ENCODE results near the gene LNP1. TPM values are rescaled to one million over a fixed set of nuclear protein-coding genes. Genes with fewer than 3 reads are reported as not detected.

Gene LNP1
- total RNA-seq, 4 donors from 2014 or later, result 1.1 to 3.7 (median 1.9) TPM

DNA sequence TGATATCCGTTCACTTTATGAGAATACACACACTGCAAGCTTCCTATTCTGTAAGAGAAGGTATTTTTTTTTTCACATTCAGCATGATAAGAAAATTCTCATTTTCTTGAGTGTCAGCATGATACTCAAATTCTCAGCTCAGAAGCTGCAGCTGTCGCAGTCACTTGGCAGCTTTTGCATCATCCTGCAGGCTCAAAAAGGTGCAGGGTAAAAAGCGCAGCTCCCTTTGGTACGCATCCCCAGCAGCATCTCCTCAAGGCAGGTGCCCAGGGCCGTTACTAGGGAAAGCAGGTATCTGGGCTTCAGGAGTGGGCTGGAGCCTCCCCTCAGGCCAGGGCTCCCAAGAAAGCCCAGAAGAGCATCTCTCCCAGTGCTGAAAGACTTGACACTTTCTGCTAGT, 22.3 kb downstream of the LNP1 start:
- Histone ChIP-seq H3K27ac (no peak overlapping the region), H3K4me1 (no peaks in the 10 kb centered on the region), H3K4me3 (no peak overlapping the region), H3K9me3 (no peaks in the 10 kb centered on the region), H3K36me3 (no peaks in the 10 kb centered on the region), H3K27me3 (no peaks in the 10 kb centered on the region)
- TF ChIP-seq, protein P1, sequence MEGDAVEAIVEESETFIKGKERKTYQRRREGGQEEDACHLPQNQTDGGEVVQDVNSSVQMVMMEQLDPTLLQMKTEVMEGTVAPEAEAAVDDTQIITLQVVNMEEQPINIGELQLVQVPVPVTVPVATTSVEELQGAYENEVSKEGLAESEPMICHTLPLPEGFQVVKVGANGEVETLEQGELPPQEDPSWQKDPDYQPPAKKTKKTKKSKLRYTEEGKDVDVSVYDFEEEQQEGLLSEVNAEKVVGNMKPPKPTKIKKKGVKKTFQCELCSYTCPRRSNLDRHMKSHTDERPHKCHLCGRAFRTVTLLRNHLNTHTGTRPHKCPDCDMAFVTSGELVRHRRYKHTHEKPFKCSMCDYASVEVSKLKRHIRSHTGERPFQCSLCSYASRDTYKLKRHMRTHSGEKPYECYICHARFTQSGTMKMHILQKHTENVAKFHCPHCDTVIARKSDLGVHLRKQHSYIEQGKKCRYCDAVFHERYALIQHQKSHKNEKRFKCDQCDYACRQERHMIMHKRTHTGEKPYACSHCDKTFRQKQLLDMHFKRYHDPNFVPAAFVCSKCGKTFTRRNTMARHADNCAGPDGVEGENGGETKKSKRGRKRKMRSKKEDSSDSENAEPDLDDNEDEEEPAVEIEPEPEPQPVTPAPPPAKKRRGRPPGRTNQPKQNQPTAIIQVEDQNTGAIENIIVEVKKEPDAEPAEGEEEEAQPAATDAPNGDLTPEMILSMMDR (IDR thresholded peaks at IDR 0.05 in 4 of 5, conservative IDR thresholded peaks at IDR 0.05 in 1 of 5), result no peak
- no peak for TF ChIP-seq POLR2A (IDR thresholded peaks at IDR 0.05)
- no peak for ATAC-seq
- no peak for DNase-seq
- intact Hi-C loops (cut with DNase I; ENCODE audit: low total_unique reads), result no loop called here
- in situ Hi-C loops (cut with MboI; ENCODE audit: low sequenced_read_pairs in 4 of 4), result no loop called here

DNA sequence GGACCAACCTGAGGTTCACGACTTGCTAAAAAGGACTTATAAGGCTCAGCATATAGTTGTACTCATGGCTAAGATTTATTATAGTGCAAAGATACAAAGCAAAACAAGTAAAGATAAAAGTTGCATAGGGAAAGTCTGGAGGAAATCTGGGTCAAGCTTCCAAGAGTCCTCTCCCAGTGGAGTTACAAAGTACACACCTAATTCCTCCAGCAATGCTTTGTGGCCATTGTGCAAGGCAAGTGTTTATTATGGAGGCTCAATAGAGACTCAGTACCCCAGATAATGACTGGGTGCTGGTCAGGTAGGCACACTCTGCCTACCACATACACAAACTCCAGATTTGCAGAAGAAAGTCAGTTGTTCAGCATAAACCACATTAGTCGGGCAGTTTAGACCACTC, 22.9 kb downstream of the LNP1 start:
- DNase-seq, result no peak
- intact Hi-C loops (cut with DNase I; ENCODE audit: low total_unique reads), result no loop called here
- in situ Hi-C loops (cut with MboI; ENCODE audit: low sequenced_read_pairs in 4 of 4), result no loop called here
- H3K36me3 ChIP-seq, result no peaks in the 10 kb centered on the region
- no peak overlapping the region for H3K4me3 ChIP-seq
- ATAC-seq, result no peak
- H3K9me3 ChIP-seq, result no peaks in the 10 kb centered on the region
- no peaks in the 10 kb centered on the region for H3K27me3 ChIP-seq
- H3K27ac ChIP-seq, result no peak overlapping the region
- TF ChIP-seq POLR2A (IDR thresholded peaks at IDR 0.05), result no peak
- no peaks in the 10 kb centered on the region for H3K4me1 ChIP-seq

DNA sequence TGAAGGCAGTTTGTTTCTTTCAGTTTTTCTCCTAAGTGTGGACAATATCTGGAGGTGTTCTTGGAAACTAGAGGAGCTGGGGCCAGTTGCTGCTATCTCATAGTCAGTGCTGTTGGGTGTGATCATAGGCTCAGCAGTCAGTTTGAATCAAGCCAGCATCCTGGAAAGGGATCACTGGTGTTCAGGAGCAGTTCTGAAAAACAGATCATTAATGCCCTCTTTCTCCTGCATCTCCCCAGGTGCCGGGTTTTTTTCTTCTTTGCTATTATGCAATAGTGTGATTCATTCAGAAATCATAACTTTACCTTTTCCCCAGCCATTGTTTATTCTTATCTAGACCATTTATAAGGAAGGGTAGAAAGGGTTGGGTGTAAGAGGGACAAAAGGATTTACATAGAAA, 24.0 kb downstream of the LNP1 start:
- DNase-seq (no peak), ATAC-seq (no peak)
- H3K36me3 ChIP-seq, result no peaks in the 10 kb centered on the region
- no peaks in the 10 kb centered on the region for H3K27me3 ChIP-seq
- intact Hi-C loops (cut with DNase I; ENCODE audit: low total_unique reads) (no loop called here), in situ Hi-C loops (cut with MboI; ENCODE audit: low sequenced_read_pairs in 4 of 4) (no loop called here)
- no peak overlapping the region for H3K27ac ChIP-seq
- no peaks in the 10 kb centered on the region for H3K4me1 ChIP-seq
- H3K4me3 ChIP-seq, result no peak overlapping the region
- TF ChIP-seq, protein P1 (IDR thresholded peaks at IDR 0.05 in 4 of 5, conservative IDR thresholded peaks at IDR 0.05 in 1 of 5), result no peak
- TF ChIP-seq POLR2A (IDR thresholded peaks at IDR 0.05), result no peak
- no peaks in the 10 kb centered on the region for H3K9me3 ChIP-seq

DNA sequence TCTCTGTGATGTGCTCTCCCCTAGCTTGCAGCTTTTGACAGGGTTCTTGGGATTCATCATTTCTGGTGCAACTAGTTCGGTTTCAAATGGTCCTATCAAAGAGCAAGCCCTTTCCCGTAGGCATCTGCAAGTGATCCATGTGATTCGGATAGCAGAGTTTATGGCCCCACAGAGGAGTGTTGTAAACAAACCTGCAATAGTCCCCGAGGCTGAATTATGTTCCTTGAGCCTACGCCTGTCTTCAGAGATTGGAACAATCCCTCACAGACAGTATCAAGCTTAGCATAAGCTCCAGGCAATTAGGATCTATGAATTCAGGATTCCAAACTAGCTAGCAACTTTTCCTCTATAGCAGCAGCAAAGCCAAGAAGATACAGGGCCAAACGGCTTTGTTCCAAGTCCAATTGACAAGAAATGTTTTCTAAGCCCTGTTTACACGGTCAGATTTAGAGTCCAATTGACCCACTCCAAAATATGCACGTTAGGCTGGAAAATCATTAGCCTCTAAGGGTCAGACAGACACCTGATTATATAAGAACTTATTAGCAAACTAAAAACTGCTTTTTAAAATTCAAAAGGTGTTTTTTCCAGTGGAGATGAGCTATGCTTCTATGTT, 24.8 kb downstream of the LNP1 start:
- in situ Hi-C loops (cut with MboI; ENCODE audit: low sequenced_read_pairs in 4 of 4) (no loop called here), intact Hi-C loops (cut with DNase I; ENCODE audit: low total_unique reads) (no loop called here)
- Histone ChIP-seq H3K4me3 (no peak overlapping the region), H3K36me3 (no peaks in the 10 kb centered on the region), H3K27me3 (no peaks in the 10 kb centered on the region), H3K4me1 (no peaks in the 10 kb centered on the region), H3K27ac (no peak overlapping the region), H3K9me3 (no peaks in the 10 kb centered on the region)
- no peak for ATAC-seq
- TF ChIP-seq, protein P1 (IDR thresholded peaks at IDR 0.05 in 4 of 5, conservative IDR thresholded peaks at IDR 0.05 in 1 of 5), result no peak
- no peak for TF ChIP-seq POLR2A (IDR thresholded peaks at IDR 0.05)
- no peak for DNase-seq

DNA sequence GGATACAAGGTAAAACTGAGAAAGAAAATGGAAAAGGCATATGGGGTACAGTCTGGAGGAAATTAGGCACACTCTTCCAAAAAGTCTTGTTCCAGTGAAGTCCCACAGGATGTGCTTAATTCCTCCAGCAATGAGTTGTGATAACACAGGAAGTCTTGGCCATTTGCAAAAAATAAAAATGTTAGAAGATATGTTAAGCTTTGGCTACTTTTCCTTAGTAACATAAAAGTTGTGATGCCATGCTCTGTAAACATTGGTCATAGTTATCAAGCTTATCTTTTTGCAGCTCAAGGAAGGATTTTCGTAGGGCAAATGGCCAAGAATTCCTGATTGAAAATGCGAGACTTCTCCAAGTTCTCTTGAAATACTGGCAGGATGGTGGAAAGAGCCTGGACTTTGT, 26.4 kb downstream of the LNP1 start:
- ATAC-seq (no peak), DNase-seq (no peak)
- H3K4me3 ChIP-seq, result no peak overlapping the region
- in situ Hi-C loops (cut with MboI; ENCODE audit: low sequenced_read_pairs in 4 of 4), result no loop called here
- no peaks in the 10 kb centered on the region for H3K36me3 ChIP-seq
- intact Hi-C loops (cut with DNase I; ENCODE audit: low total_unique reads), result no loop called here
- no peaks in the 10 kb centered on the region for H3K27me3 ChIP-seq
- no peak overlapping the region for H3K27ac ChIP-seq
- no peak for TF ChIP-seq POLR2A (IDR thresholded peaks at IDR 0.05)
- TF ChIP-seq, protein P1 (IDR thresholded peaks at IDR 0.05 in 4 of 5, conservative IDR thresholded peaks at IDR 0.05 in 1 of 5), result no peak
- H3K9me3 ChIP-seq, result no peaks in the 10 kb centered on the region
- no peaks in the 10 kb centered on the region for H3K4me1 ChIP-seq
